CD14-positive monocyte (primary cell): ENCODE results near the gene LYVE1. TPM values are rescaled to one million over a fixed set of nuclear protein-coding genes. Genes with fewer than 3 reads are reported as not detected.

Experiments
- DNase-seq, 3 donors: peaks; one replicate each; pipeline ENCODE4 v3.0.0-alpha.2; 2011 to 2022
- H2AFZ ChIP-seq: 2 replicates; pipeline ENCODE4 v1.6.0; 2012; ENCODE audit warnings: mild to moderate bottlenecking, low read depth, low read length, inconsistent platforms; ENCODE audit not compliant: insufficient read depth, poor library complexity, severe bottlenecking
- H3K27ac ChIP-seq, 2 donors: 1 replicate in 1 of 2; 2 replicates in 1 of 2; pipeline ENCODE4 v1.5.1; 2012 to 2013; ENCODE audit warnings: low read length in 2 of 2, control low read depth in 1 of 2, inconsistent platforms in 1 of 2, low read depth in 1 of 2, mild to moderate bottlenecking in 1 of 2
- H3K27me3 ChIP-seq, 2 donors: one replicate each; pipeline versions ENCODE4 v1.6.0 to v1.6.1; 2011 to 2013; ENCODE audit warnings: low read length in 2 of 2; ENCODE audit not compliant: control insufficient read depth in 2 of 2, insufficient read depth in 2 of 2
- H3K36me3 ChIP-seq, 2 donors: replicated peaks in 1 of 2; 1 replicate in 1 of 2; 2 replicates in 1 of 2; pipeline versions ENCODE4 v1.5.1 to v1.6.1; 2012 to 2013; ENCODE audit warnings: low read length in 2 of 2, control low read depth in 1 of 2, inconsistent platforms in 1 of 2, mild to moderate bottlenecking in 1 of 2; ENCODE audit not compliant: insufficient read depth in 2 of 2, control insufficient read depth in 1 of 2
- H3K4me1 ChIP-seq, 2 donors: 1 replicate in 1 of 2; 2 replicates in 1 of 2; pipeline versions ENCODE4 v1.5.1 to v1.6.1; 2012 to 2013; ENCODE audit warnings: low read length in 2 of 2, control low read depth in 1 of 2, inconsistent platforms in 1 of 2, mild to moderate bottlenecking in 1 of 2, moderate library complexity in 1 of 2; ENCODE audit not compliant: insufficient read depth in 2 of 2, control insufficient read depth in 1 of 2
- H3K4me2 ChIP-seq: replicated peaks from 2 replicates; pipeline ENCODE3; 2012; ENCODE audit warnings: low read length, moderate library complexity, mild to moderate bottlenecking; ENCODE audit not compliant: poor library complexity, severe bottlenecking; ENCODE audit errors: extremely low read depth
- H3K4me3 ChIP-seq, 3 experiments: fragments of 200-600 bp in 1 of 3; sonication (generic) in 1 of 3; replicated peaks in 1 of 3; 1 replicate in 2 of 3; 2 replicates in 1 of 3; pipeline ENCODE4 v1.5.1; 2011 to 2013; ENCODE audit warnings: low read length in 3 of 3, mild to moderate bottlenecking in 3 of 3, control low read depth in 2 of 3, low read depth in 2 of 3, inconsistent platforms in 1 of 3, moderate library complexity in 1 of 3
- H3K79me2 ChIP-seq: 2 replicates; pipeline ENCODE4 v1.6.0; 2012; ENCODE audit warnings: mild to moderate bottlenecking, control low read depth, inconsistent platforms, low read length, moderate library complexity; ENCODE audit not compliant: insufficient read depth
- H3K9ac ChIP-seq: 2 replicates; pipeline ENCODE4 v1.6.0; 2017; ENCODE audit warnings: low read length, mild to moderate bottlenecking; ENCODE audit not compliant: insufficient read depth, poor library complexity, severe bottlenecking
- H3K9me3 ChIP-seq, 2 donors: replicated peaks in 1 of 2; 1 replicate in 1 of 2; 2 replicates in 1 of 2; pipeline versions ENCODE4 v1.5.1 to v1.6.1; 2012 to 2013; ENCODE audit warnings: low read length in 2 of 2, control low read depth in 1 of 2; ENCODE audit not compliant: control insufficient read depth in 1 of 2, insufficient read depth in 1 of 2
- H4K20me1 ChIP-seq: 2 replicates; pipeline ENCODE4 v1.6.0; 2012; ENCODE audit warnings: mild to moderate bottlenecking, low read length, control low read depth, moderate library complexity; ENCODE audit not compliant: insufficient read depth
- H3K27ac Mint-ChIP-seq, 7 donors: one replicate each; pipeline ENCODE4 v1.8.0; 2020; ENCODE audit warnings: mild to moderate bottlenecking in 7 of 7, mixed read lengths in 7 of 7, moderate library complexity in 6 of 7, inconsistent platforms in 2 of 7
- H3K27me3 Mint-ChIP-seq, 3 donors: one replicate each; pipeline ENCODE4 v1.8.0; 2021 to 2022; ENCODE audit warnings: low read depth in 3 of 3, mild to moderate bottlenecking in 3 of 3, mixed read lengths in 3 of 3, moderate library complexity in 3 of 3, inconsistent platforms in 1 of 3
- H3K36me3 Mint-ChIP-seq, 2 donors: one replicate each; pipeline ENCODE4 v1.8.0; 2020; ENCODE audit warnings: mixed read lengths in 2 of 2, inconsistent platforms in 1 of 2, mild to moderate bottlenecking in 1 of 2
- H3K4me1 Mint-ChIP-seq: one replicate; pipeline ENCODE4 v1.8.0; 2020; ENCODE audit warnings: mild to moderate bottlenecking, mixed read lengths
- H3K4me3 Mint-ChIP-seq, 2 donors: one replicate each; pipeline ENCODE4 v1.8.0; 2020; ENCODE audit warnings: mild to moderate bottlenecking in 2 of 2, mixed read lengths in 2 of 2, moderate library complexity in 1 of 2
- H3K9me3 Mint-ChIP-seq, 7 donors: one replicate each; pipeline ENCODE4 v1.8.0; 2020 to 2022; ENCODE audit warnings: mixed read lengths in 7 of 7, mild to moderate bottlenecking in 6 of 7, moderate library complexity in 6 of 7, inconsistent platforms in 2 of 7
- WGBS: methylation state at CpG from one replicate; pipeline ENCODE4 v1.1.5; 2013; ENCODE audit warnings: missing lambda C conversion rate; ENCODE audit not compliant: insufficient coverage; 5-methylcytosine and 5-hydroxymethylcytosine counted together
- intact Hi-C, 2 donors: fragments of 100-400 bp; cut with micrococcal nuclease; formaldehyde crosslinking; loops; one replicate each; pipeline versions ENCODE4 v1.15.0 to v1.15.1; 2023
- polyA plus RNA-seq, 3 donors: library from polyadenylated mRNA; depleted of rRNA in 1 of 3; unstranded in 2 of 3; stranded (reverse) in 1 of 3; fragments of 300-500 nt in 2 of 3; fragments of >200 nt in 1 of 3; fragmentation: Illumina TruSeq in 2 of 3; gene quantifications; 1 replicate in 2 of 3; 2 replicates in 1 of 3; pipeline ENCODE4 v1.2.3, GENCODE V29; 2012 to 2021
- TF ChIP-seq, protein P1 (sequence below): fragments of 200-600 bp; IDR thresholded peaks from one replicate; pipeline ENCODE4 v1.8.0; 2022; ENCODE audit warnings: antibody characterized with exemption, mild to moderate bottlenecking

LYVE1 gene
- polyA plus RNA-seq, 3 donors: 0.07 to 0.31 TPM; not detected in 1

GRCh38 chr11:10520562-10520961 lies 47.9 kb downstream of the LYVE1 start:
- Histone ChIP-seq H2AFZ (no peak overlapping the region), H3K27ac (no peak overlapping the region), H3K9me3 (no peaks in the 10 kb centered on the region), H4K20me1 (no peaks in the 10 kb centered on the region), H3K4me1 (no peaks in the 10 kb centered on the region), H3K9ac (no peak overlapping the region), H3K79me2 (no peaks in the 10 kb centered on the region), H3K27me3 (no peaks in the 10 kb centered on the region), H3K36me3 (peaks cover 82 to 92% of the 10 kb centered on the region in 2 donors), H3K4me3 (no peak overlapping the region), H3K4me2 (no peak overlapping the region)
- Mint-ChIP-seq H3K4me1 (no peaks in the 10 kb centered on the region), H3K4me3 (no peak overlapping the region), H3K27me3 (no peaks in the 10 kb centered on the region), H3K36me3 (peaks cover 64 to 73% of the 10 kb centered on the region in 2 donors), H3K27ac (no peak overlapping the region), H3K9me3 (no peaks in the 10 kb centered on the region)
- no CpG with 5 or more reads among the region's 2 CpGs for WGBS
- no peak for DNase-seq
- intact Hi-C loops: no loop called here
- TF ChIP-seq, protein P1, sequence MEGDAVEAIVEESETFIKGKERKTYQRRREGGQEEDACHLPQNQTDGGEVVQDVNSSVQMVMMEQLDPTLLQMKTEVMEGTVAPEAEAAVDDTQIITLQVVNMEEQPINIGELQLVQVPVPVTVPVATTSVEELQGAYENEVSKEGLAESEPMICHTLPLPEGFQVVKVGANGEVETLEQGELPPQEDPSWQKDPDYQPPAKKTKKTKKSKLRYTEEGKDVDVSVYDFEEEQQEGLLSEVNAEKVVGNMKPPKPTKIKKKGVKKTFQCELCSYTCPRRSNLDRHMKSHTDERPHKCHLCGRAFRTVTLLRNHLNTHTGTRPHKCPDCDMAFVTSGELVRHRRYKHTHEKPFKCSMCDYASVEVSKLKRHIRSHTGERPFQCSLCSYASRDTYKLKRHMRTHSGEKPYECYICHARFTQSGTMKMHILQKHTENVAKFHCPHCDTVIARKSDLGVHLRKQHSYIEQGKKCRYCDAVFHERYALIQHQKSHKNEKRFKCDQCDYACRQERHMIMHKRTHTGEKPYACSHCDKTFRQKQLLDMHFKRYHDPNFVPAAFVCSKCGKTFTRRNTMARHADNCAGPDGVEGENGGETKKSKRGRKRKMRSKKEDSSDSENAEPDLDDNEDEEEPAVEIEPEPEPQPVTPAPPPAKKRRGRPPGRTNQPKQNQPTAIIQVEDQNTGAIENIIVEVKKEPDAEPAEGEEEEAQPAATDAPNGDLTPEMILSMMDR: no peak

GRCh38 chr11:10519630-10520029 lies 48.8 kb downstream of the LYVE1 start:
- Mint-ChIP-seq H3K4me3 (no peak overlapping the region), H3K27ac (no peak overlapping the region), H3K9me3 (no peaks in the 10 kb centered on the region), H3K4me1 (no peaks in the 10 kb centered on the region), H3K36me3 (peaks cover 63 to 74% of the 10 kb centered on the region in 2 donors), H3K27me3 (no peaks in the 10 kb centered on the region)
- H2AFZ ChIP-seq: no peak overlapping the region
- DNase-seq: no peak
- intact Hi-C loops: loop anchor here in 1 of 2 donors (10.0 kb wide), 1 partner anchor 215 kb away; no protein-coding TSS in a partner anchor
- peaks cover 78 to 92% of the 10 kb centered on the region in 2 donors for H3K36me3 ChIP-seq
- no peaks in the 10 kb centered on the region for H3K27me3 ChIP-seq
- H3K9ac ChIP-seq: no peak overlapping the region
- TF ChIP-seq, protein P1: no peak
- H3K4me2 ChIP-seq: no peak overlapping the region
- H3K27ac ChIP-seq: no peak overlapping the region
- no peaks in the 10 kb centered on the region for H3K4me1 ChIP-seq
- no peak overlapping the region for H3K4me3 ChIP-seq
- no CpG with 5 or more reads among the region's 2 CpGs for WGBS
- H4K20me1 ChIP-seq: no peaks in the 10 kb centered on the region
- no peaks in the 10 kb centered on the region for H3K9me3 ChIP-seq
- no peaks in the 10 kb centered on the region for H3K79me2 ChIP-seq
